LHCN-M2 (cell line): ENCODE results near the gene COPRS. TPM values are rescaled to one million over a fixed set of nuclear protein-coding genes. Genes with fewer than 3 reads are reported as not detected.

Experiments
- DNase-seq: peaks from one replicate; pipeline ENCODE4 v3.0.0-alpha.2; 2012; ENCODE audit warnings: low read depth
- polyA plus RNA-seq: library from polyadenylated mRNA; unstranded; fragments of >200 nt; gene quantifications from one replicate; pipeline ENCODE4 v1.2.1, GENCODE V29; 2012; ENCODE audit warnings: missing spikeins
- total RNA-seq: library from RNA; depleted of rRNA; stranded (reverse); fragments of >200 nt; gene quantifications from 2 replicates; pipeline ENCODE4 v1.2.3, GENCODE V29; 2014; rRNA removed

Gene COPRS, protein sequence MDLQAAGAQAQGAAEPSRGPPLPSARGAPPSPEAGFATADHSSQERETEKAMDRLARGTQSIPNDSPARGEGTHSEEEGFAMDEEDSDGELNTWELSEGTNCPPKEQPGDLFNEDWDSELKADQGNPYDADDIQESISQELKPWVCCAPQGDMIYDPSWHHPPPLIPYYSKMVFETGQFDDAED
- total RNA-seq: 118 and 131 TPM in 2 replicates
- polyA plus RNA-seq: 121 TPM

- peak; percentile 80 for DNase-seq
Observed at GRCh38 chr17:31858642-31859486, at the start of gene COPRS. TSS of gene COPRS (minus strand) at chr17:31859244. CDS start at chr17:31859199, 45 bp downstream.

DNA sequence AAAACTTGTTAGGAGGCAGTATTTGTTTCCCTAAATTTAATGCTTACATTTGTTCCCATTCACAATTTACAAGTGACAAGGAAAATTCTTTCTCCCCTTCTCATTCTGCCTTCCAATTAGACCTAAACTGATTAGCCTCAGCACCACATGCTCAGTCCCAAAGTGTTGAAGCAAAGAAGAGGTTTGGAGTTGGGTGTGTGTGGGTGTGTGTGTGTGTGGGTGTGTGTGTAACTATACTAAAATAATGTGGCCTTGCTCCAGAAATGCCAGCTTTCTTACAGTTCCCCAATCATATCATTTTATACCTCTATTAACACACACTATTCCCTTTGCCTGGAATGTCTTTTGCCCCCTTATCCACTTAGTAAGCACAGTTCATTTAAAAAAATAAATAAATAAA, 49.3 kb upstream of the COPRS start:
- DNase-seq: no peak

DNA sequence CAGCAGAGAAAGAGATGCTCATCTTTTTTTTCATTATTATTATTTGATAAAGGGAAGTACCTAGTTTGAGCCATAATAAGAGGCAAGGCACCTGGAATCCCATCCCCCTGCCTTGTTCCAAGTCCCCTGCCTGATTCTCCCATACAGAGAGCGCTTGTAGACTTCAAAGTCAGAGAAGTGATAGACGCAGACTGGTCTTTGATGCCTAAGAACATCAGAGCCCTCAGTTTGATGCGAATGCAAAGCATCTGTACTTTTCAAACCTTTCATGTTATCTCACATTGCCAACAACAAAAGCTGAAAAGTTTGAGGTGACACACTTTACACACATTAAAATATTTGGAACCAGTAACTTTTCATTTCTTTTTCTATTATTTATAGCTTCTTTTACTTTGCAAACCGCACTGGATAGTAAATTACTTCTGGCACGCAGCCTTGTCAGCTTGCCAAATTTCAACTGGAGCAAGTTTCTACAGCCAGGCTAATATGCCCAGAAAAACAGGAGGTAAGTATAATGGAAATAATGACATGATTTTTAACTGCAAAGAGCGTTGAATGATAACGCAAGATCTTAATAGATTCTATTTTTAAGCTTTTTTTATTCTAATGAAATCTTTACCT, 48.4 kb upstream of the COPRS start:
- no peak for DNase-seq

GRCh38 chr17:31903401-31903800, 44.4 kb upstream of the COPRS start:
- DNase-seq: no peak

- DNase-seq: no peak
Observed at GRCh38 chr17:31902693-31903092, 43.6 kb upstream of the COPRS start.

GRCh38 chr17:31900877-31901276, 41.8 kb upstream of the COPRS start:
- DNase-seq: peak; percentile 15

GRCh38 chr17:31888124-31888523, 29.1 kb upstream of the COPRS start:
- DNase-seq: no peak

DNA sequence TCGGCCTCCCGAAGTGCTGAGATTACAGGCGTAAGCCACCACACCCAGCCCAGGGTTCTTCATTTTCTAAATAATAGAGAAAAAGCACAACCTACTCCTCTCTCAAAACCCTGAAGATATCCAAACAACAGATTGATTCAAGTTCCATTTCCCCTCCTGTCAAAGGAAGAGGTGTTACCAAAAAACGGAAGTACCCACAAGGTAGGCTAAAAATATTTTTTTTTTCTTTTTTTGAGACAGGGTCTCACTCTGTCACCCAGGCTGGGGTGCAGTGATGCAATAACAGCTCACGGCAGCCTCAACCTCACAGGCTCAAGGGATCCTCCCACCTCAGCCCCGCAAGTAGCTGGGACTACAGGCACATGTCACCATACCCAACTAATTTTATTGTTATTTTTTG, 23.5 kb upstream of the COPRS start:
- DNase-seq: no peak

DNA sequence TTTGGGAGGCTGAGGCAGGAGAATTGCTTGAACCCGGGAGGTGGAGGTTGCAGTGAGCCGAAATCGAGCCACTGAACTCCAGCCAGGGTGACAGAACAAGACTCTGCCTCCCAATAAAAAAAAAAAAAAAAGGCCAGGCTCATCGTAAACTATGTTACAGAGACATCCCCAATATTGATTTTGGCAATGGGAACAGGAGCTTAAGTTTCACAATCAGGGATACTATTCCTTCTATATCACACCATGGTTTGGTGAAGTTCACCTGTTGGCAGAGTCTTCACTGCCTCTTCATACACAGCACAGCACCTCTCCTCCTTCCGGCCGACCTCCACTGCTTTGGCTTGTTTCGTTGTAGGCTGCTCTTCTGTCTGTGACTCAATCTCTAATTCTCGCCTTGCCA, 21.3 kb upstream of the COPRS start:
- no peak for DNase-seq

GRCh38 chr17:31878703-31879073, 19.6 kb upstream of the COPRS start:
- no peak for DNase-seq

DNA sequence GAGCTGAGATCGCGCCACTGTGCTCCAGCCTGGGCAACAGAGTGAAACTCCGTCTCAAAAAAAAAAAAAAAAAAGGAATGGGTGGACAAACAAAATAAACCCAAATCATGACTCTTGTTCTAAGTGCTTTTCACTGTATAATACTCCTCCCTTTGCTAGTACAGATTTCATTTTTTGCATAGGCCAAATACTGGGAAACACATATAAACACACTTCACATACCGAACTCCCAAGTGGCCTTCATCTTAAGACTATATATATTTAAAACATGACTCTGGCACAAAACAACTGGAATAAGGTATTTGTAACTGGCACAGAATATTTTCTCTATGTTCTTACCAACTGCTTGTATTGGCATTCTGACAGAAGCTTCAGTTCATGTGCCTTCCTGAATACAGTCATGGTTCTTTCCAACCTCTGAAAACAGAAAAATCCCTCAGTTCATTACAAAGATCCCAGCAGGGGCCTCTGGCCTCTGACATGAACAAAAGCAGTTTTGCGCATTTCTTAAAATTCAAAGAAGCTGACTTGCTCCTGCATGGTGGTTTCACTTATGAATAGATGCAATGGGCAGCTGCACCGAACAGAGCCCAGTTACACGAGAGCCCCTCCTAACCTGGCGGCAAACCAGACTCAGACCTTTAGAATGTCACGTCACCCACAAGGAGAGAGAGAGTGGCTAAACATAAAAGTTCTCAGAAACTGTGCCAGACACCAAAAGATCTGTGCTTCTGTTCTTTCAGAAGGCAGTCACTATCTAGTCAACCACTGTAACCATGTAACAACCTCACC, 19.1 kb upstream of the COPRS start:
- peak; percentile 18 for DNase-seq

DNA sequence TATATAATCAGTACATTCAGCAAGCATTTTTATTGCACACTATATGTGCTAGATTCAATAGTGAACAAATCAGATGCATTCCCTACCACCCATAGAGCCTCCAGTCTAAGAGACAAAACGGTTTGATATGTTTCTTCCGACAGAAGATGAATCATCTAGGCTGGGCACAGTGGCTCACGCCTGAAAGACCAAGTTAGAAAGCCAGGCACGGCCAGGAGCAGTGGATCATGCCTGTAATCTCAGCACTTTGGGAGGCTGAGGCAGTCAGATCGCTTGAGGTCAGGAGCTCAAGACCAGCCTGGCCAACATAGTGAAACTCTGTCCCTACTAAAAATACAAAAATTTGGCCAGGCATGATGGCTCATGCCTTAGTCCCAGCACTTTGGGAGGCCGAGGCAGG, 18.3 kb upstream of the COPRS start:
- no peak for DNase-seq

DNA sequence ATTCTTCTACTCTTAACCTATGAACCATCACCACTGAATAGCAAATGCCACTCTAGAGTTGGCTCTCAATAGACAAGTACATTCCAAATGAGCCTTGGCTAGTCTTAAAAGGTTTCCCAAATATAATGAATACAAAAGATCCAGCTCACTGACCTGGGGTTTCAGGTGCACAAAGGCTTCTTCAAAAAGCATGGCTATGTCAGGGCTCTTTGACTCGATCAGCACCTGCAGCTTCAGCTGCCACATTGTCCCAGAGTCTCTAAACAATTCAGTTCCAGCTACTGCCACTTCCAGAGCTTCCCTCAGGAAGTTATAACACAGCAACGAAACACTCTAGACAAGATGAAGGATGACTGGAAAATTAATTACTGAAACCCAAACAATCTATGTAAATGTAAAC, 16.0 kb upstream of the COPRS start:
- DNase-seq: no peak

DNA sequence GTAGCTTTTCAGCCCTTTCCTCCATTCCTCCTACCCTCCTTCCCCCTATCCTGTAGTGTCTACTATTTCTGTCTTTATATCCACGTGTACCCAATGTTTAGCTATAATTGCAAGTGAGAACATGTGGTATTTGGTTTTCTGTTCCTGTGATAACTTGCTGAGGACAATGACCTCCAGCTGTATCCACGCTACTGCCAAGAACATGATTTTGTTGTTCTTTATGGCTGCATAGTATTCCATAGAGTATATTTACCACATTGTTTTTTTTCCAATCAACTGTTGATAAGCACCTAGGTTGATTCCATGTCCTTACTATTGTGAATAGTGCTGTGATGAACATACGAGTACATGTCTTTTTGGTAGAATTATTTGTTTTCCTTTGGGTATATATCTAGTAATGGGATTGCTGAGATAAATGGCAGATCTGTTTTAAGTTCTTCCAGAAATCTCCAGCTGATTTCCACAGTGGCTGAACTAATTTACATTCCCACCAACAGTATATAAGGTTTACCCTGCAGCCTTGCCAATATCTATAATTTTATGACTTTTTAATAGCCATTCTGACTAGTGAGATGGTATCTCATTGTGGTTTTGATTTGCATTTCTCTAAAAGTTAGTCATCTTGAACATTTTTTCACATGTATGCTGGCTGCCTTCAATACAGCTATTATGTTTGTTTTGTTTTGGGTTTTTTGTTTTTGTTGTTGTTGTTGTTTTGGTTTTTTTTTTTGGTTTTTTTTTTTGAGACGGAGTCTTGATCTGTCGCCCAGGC, 10.9 kb upstream of the COPRS start:
- no peak for DNase-seq

DNA sequence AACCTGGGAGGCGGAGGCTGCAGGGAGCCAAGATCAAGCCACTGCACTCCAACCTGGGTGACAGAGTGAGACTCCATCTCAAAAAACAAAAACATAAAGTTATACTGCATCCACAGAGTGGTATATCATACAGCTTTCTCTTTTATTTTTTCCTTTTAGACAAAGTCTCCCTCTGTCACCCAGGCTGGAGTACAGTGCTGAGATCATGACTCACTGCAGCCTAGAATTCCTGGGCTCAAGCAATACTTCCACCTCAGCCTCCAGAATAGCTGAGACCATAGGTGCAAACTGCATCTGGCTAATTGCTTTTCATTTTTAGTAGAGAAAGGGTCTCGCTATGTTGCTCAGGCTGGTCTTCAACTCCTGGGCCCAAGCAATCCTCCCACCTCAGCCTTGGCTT, 10.0 kb upstream of the COPRS start:
- DNase-seq: no peak

DNA sequence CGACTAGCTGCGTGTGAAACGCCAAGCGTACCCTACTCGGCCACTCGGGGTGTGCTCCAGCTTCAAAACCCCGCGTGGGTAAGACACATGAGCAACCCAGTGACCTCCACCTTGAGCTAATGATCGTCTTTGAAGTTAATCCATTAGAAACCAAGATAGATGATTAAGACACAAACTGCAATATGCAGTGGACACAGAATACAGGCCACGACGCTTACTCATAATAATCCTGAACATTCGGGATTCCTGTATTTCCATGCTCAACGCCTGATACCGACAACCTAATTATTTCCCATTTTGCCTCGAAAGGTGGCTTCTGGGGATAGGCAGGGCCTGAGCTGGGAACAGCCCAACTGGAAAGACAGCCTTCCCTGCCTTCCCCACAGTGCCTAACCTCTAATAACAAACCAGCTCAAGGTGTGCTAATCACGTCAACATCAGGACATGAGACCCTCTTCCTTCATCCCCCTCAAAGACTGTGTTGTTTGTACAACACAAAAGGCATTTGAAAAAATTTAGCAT, 504 bp upstream of the COPRS start:
- DNase-seq: no peak

DNA sequence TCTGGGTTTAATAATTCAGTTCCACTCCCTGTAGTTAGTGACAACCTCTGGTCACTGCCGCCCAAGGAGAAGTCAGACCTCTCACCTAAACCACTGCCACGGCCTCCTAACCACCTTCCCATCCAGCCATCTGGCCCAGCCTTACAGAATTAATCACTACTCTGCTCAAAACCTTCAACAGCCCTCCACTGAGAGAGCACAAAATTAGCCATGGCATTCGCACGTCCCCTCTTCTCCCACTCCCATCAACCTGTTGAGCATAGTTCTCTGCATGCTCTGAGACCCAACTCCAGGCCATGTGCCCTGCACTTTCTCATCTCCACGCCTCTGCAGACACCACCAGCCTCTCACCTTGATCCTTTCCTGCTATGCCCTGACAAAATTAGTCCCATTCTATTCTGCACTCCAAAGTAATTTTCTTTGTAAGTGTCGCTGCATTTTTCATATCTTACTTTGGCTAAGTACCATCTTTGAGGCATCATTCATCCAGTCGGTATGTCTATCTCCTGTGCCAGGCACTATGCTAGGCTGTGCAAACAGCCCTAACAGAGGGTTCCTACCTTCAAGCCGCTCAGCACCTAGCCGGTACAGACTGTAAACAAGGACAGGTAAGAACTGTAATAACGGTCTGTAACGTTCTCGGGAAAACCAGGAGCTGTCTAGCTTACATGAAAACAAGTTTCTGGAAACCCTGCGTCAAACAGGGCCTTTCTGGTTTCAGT, 963 bp downstream of the COPRS start:
- no peak for DNase-seq

- no peak for DNase-seq
Observed at GRCh38 chr17:31856750-31857149, 2.3 kb downstream of the COPRS start.

DNA sequence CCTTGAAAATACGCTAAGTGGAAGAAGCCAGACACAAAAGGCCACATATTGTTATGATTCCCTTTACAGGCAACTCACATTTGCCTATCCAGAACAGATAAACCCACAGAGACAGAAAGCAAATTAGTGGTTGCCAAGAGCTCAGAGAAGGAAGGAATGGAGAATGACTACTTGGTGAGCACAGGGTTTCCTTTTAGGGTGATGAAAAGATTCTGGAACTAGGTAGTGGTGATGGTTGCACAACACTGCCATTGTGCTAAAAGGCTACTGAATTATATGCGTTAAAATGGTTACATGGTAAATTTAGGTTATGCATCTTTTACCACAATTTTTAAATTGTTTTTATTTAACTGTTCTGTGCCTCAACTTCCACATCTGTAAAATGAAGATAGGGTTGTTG, 4.4 kb downstream of the COPRS start:
- DNase-seq: no peak

DNA sequence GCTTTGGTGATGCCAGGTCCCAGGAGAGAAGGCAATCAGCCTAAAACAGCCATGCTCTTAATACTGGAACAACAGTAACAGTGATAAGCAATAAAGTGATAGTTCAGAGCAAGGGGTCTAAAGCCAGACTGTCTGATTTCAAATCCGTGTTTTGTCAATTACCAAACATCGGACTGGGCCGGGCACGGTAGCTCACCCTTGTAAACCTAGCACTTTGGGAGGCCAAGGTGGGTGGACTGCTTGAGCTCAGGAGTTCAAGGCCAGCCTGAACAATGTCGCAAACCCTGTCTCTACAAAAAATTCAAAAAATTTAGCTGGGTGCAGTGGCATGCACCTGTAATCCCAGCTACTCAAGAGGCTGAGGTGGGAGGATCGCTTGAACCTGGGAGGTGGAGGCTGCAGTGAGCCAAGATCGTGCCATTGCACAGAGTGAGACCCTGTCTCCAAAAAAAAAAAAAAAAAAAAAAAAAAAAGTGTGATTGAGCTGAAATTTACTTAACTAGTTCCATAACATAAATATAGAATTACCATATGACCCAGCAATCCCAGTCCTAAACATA, 5.1 kb downstream of the COPRS start:
- no peak for DNase-seq
